ENCODE measurements around the gene RMDN2.
"Not testable (repeated sequence)": the region's sequence is repeated elsewhere in the genome, so short reads cannot be mapped to it uniquely, and the experiment has no call there.

RMDN2 gene

GRCh38 chr2:37992601-37993000, 67.5 kb downstream of the RMDN2 start:
- no peak for DNase-seq (ENCODE audit: low read depth)

- DNase-seq (ENCODE audit: low read depth) = no peak
Measured at GRCh38 chr2:37993143-37993542, 68.1 kb downstream of the RMDN2 start.

GRCh38 chr2:37997629-37998028, 72.5 kb downstream of the RMDN2 start:
- DNase-seq (ENCODE audit: low read depth) = no peak

GRCh38 chr2:38000485-38001222, 75.6 kb downstream of the RMDN2 start:
- no peak for DNase-seq (ENCODE audit: low read depth)

- DNase-seq (ENCODE audit: low read depth) = not testable (repeated sequence)
Measured at GRCh38 chr2:38010187-38010586, 85.1 kb downstream of the RMDN2 start.

GRCh38 chr2:38010995-38011394, 85.9 kb downstream of the RMDN2 start:
- DNase-seq (ENCODE audit: low read depth) = no peak

GRCh38 chr2:38013158-38013752, 88.2 kb downstream of the RMDN2 start:
- no peak for DNase-seq (ENCODE audit: low read depth)

- DNase-seq (ENCODE audit: low read depth) = no peak
Measured at GRCh38 chr2:38016219-38016618, 91.1 kb downstream of the RMDN2 start.

GRCh38 chr2:38017836-38018235, 92.7 kb downstream of the RMDN2 start:
- no peak for DNase-seq (ENCODE audit: low read depth)

- DNase-seq (ENCODE audit: low read depth) = not testable (repeated sequence)
Measured at GRCh38 chr2:38020359-38021069, 95.4 kb downstream of the RMDN2 start.

GRCh38 chr2:38021589-38021988, 96.5 kb downstream of the RMDN2 start:
- no peak for DNase-seq (ENCODE audit: low read depth)

GRCh38 chr2:38026846-38027245, 101.8 kb downstream of the RMDN2 start:
- DNase-seq (ENCODE audit: low read depth) = no peak

GRCh38 chr2:38028829-38029228, 103.7 kb downstream of the RMDN2 start:
- DNase-seq (ENCODE audit: low read depth) = no peak

- no peak for DNase-seq (ENCODE audit: low read depth)
Measured at GRCh38 chr2:38029512-38029911, 104.4 kb downstream of the RMDN2 start.

GRCh38 chr2:38030635-38031355, 105.7 kb downstream of the RMDN2 start:
- no peak for DNase-seq (ENCODE audit: low read depth)

GRCh38 chr2:38032946-38033345, 107.9 kb downstream of the RMDN2 start:
- no peak for DNase-seq (ENCODE audit: low read depth)

- no peak for DNase-seq (ENCODE audit: low read depth)
Measured at GRCh38 chr2:38033646-38034045, 108.6 kb downstream of the RMDN2 start.

GRCh38 chr2:38035968-38036367, 110.9 kb downstream of the RMDN2 start:
- DNase-seq (ENCODE audit: low read depth) = no peak

GRCh38 chr2:38037325-38037724, 112.2 kb downstream of the RMDN2 start:
- DNase-seq (ENCODE audit: low read depth) = no peak

- DNase-seq (ENCODE audit: low read depth) = no peak
Measured at GRCh38 chr2:38037757-38038621, 112.9 kb downstream of the RMDN2 start.

- DNase-seq (ENCODE audit: low read depth) = no peak
Measured at GRCh38 chr2:38038682-38039081, 113.6 kb downstream of the RMDN2 start.

All from stimulated activated CD8-positive, alpha-beta memory T cell treated with anti-CD3 and anti-CD28 coated beads, Interleukin-12 subunit alpha, Interleukin-12 subunit beta, amount 100 ng/mL, for 1 hour (primary cell).